Memory B cell (primary cell): ENCODE results near the gene AGPAT3.

Experiments used
- ATAC-seq: fragments of 150-1000 bp; cut with Tn5 transposase; 2 replicates; pipeline ENCODE4 v1.10.0; 2021; ENCODE audit warnings: low read depth, mild to moderate bottlenecking, moderate library complexity
- DNase-seq, 2 donors: peaks; one replicate each; pipeline ENCODE4 v3.0.0; 2022; ENCODE audit warnings: low spot score in 2 of 2
- H3K27ac Mint-ChIP-seq: one replicate; pipeline ENCODE4 v1.8.0; 2022; ENCODE audit warnings: mild to moderate bottlenecking, moderate library complexity, mixed read lengths
- H3K27me3 Mint-ChIP-seq: one replicate; pipeline ENCODE4 v1.8.0; 2022; ENCODE audit warnings: mixed read lengths
- H3K36me3 Mint-ChIP-seq: one replicate; pipeline ENCODE4 v1.8.0; 2022; ENCODE audit warnings: mild to moderate bottlenecking, mixed read lengths
- H3K4me1 Mint-ChIP-seq: one replicate; pipeline ENCODE4 v1.8.0; 2022; ENCODE audit warnings: mixed read lengths
- H3K4me3 Mint-ChIP-seq: one replicate; pipeline ENCODE4 v1.8.0; 2022; ENCODE audit warnings: mild to moderate bottlenecking, moderate library complexity, mixed read lengths
- H3K9me3 Mint-ChIP-seq: one replicate; pipeline ENCODE4 v1.8.0; 2022; ENCODE audit warnings: mixed read lengths

AGPAT3 gene

GRCh38 chr21:43929217-43929971 lies 64.4 kb downstream of the AGPAT3 start:
- Mint-ChIP-seq H3K4me1 (peaks cover 8% of the 10 kb centered on the region), H3K36me3 (peaks cover 5% of the 10 kb centered on the region), H3K27ac (no peak overlapping the region), H3K27me3 (no peaks in the 10 kb centered on the region), H3K9me3 (no peaks in the 10 kb centered on the region), H3K4me3 (no peak overlapping the region)
- ATAC-seq = no peak
- no peak for DNase-seq

GRCh38 chr21:43930074-43930847 lies 65.2 kb downstream of the AGPAT3 start:
- no peak for DNase-seq
- no peak overlapping the region for H3K4me3 Mint-ChIP-seq
- H3K4me1 Mint-ChIP-seq = peaks cover 8% of the 10 kb centered on the region
- ATAC-seq = peak; percentile 53
- peaks cover 5% of the 10 kb centered on the region for H3K36me3 Mint-ChIP-seq
- H3K27me3 Mint-ChIP-seq = no peaks in the 10 kb centered on the region
- H3K27ac Mint-ChIP-seq = no peak overlapping the region
- H3K9me3 Mint-ChIP-seq = no peaks in the 10 kb centered on the region

GRCh38 chr21:43930848-43931375 lies 65.9 kb downstream of the AGPAT3 start:
- Mint-ChIP-seq H3K27me3 (no peaks in the 10 kb centered on the region), H3K4me3 (no peak overlapping the region), H3K27ac (no peak overlapping the region), H3K36me3 (peaks cover 5% of the 10 kb centered on the region), H3K4me1 (peaks cover 8% of the 10 kb centered on the region), H3K9me3 (no peaks in the 10 kb centered on the region)
- DNase-seq (no peak), ATAC-seq (no peak)

GRCh38 chr21:43931489-43931888 lies 66.5 kb downstream of the AGPAT3 start:
- H3K36me3 Mint-ChIP-seq = peaks cover 5% of the 10 kb centered on the region
- no peak for DNase-seq
- H3K4me1 Mint-ChIP-seq = peaks cover 8% of the 10 kb centered on the region
- H3K27ac Mint-ChIP-seq = peak overlapping the region; percentile 25
- ATAC-seq = no peak
- H3K27me3 Mint-ChIP-seq = no peaks in the 10 kb centered on the region
- H3K4me3 Mint-ChIP-seq = no peak overlapping the region
- no peaks in the 10 kb centered on the region for H3K9me3 Mint-ChIP-seq

GRCh38 chr21:43932005-43932404 lies 67.0 kb downstream of the AGPAT3 start:
- ATAC-seq (no peak), DNase-seq (no peak)
- no peak overlapping the region for H3K4me3 Mint-ChIP-seq
- H3K27ac Mint-ChIP-seq = peak overlapping the region; percentile 25
- H3K36me3 Mint-ChIP-seq = peaks cover 4% of the 10 kb centered on the region
- no peaks in the 10 kb centered on the region for H3K9me3 Mint-ChIP-seq
- no peaks in the 10 kb centered on the region for H3K27me3 Mint-ChIP-seq
- H3K4me1 Mint-ChIP-seq = peaks cover 6% of the 10 kb centered on the region

GRCh38 chr21:43933199-43933598 lies 68.2 kb downstream of the AGPAT3 start:
- no peak overlapping the region for H3K27ac Mint-ChIP-seq
- peaks cover 4% of the 10 kb centered on the region for H3K36me3 Mint-ChIP-seq
- no peaks in the 10 kb centered on the region for H3K27me3 Mint-ChIP-seq
- no peak for ATAC-seq
- no peak overlapping the region for H3K4me3 Mint-ChIP-seq
- no peak for DNase-seq
- peaks cover 14% of the 10 kb centered on the region for H3K4me1 Mint-ChIP-seq
- H3K9me3 Mint-ChIP-seq = no peaks in the 10 kb centered on the region

- H3K4me1 Mint-ChIP-seq = peaks cover 17% of the 10 kb centered on the region
- H3K27me3 Mint-ChIP-seq = no peaks in the 10 kb centered on the region
- DNase-seq = no peak
- peaks cover 2% of the 10 kb centered on the region for H3K36me3 Mint-ChIP-seq
- no peak for ATAC-seq
- no peak overlapping the region for H3K4me3 Mint-ChIP-seq
- H3K9me3 Mint-ChIP-seq = no peaks in the 10 kb centered on the region
- H3K27ac Mint-ChIP-seq = no peak overlapping the region
These were observed 68.7 kb downstream of the AGPAT3 start for GRCh38 chr21:43933680-43934079.

GRCh38 chr21:43934116-43934515 lies 69.1 kb downstream of the AGPAT3 start:
- ATAC-seq (no peak), DNase-seq (no peak)
- peaks cover 2% of the 10 kb centered on the region for H3K36me3 Mint-ChIP-seq
- no peaks in the 10 kb centered on the region for H3K27me3 Mint-ChIP-seq
- no peak overlapping the region for H3K4me3 Mint-ChIP-seq
- H3K9me3 Mint-ChIP-seq = no peaks in the 10 kb centered on the region
- H3K4me1 Mint-ChIP-seq = peaks cover 17% of the 10 kb centered on the region
- no peak overlapping the region for H3K27ac Mint-ChIP-seq

- H3K27ac Mint-ChIP-seq = no peak overlapping the region
These were observed 70.0 kb downstream of the AGPAT3 start for GRCh38 chr21:43934716-43935705.

GRCh38 chr21:43935711-43936110 lies 70.7 kb downstream of the AGPAT3 start:
- no peak overlapping the region for H3K27ac Mint-ChIP-seq
- no peaks in the 10 kb centered on the region for H3K27me3 Mint-ChIP-seq
- no peak for DNase-seq
- H3K4me1 Mint-ChIP-seq = peaks cover 16% of the 10 kb centered on the region
- ATAC-seq = no peak
- no peaks in the 10 kb centered on the region for H3K9me3 Mint-ChIP-seq
- H3K36me3 Mint-ChIP-seq = peaks cover 2% of the 10 kb centered on the region
- no peak overlapping the region for H3K4me3 Mint-ChIP-seq

More at GRCh38 chr21:43934716-43935705, 70.0 kb downstream of the AGPAT3 start:
- no peak for ATAC-seq
- peaks cover 2% of the 10 kb centered on the region for H3K36me3 Mint-ChIP-seq
- H3K27me3 Mint-ChIP-seq = no peaks in the 10 kb centered on the region
- H3K4me3 Mint-ChIP-seq = no peak overlapping the region
- peaks cover 16% of the 10 kb centered on the region for H3K4me1 Mint-ChIP-seq
- no peaks in the 10 kb centered on the region for H3K9me3 Mint-ChIP-seq
- DNase-seq = no peak

GRCh38 chr21:43936247-43936967 lies 71.4 kb downstream of the AGPAT3 start:
- Mint-ChIP-seq H3K9me3 (no peaks in the 10 kb centered on the region), H3K27me3 (no peaks in the 10 kb centered on the region), H3K4me3 (no peak overlapping the region), H3K4me1 (peaks cover 16% of the 10 kb centered on the region), H3K27ac (no peak overlapping the region), H3K36me3 (peaks cover 2% of the 10 kb centered on the region)
- ATAC-seq (no peak), DNase-seq (no peak)

GRCh38 chr21:43937051-43937832 lies 72.2 kb downstream of the AGPAT3 start:
- Mint-ChIP-seq H3K4me1 (peaks cover 14% of the 10 kb centered on the region), H3K27me3 (no peaks in the 10 kb centered on the region), H3K9me3 (no peaks in the 10 kb centered on the region), H3K27ac (no peak overlapping the region), H3K36me3 (peaks cover 2% of the 10 kb centered on the region), H3K4me3 (peak overlapping the region; percentile 55)
- DNase-seq = no peak
- no peak for ATAC-seq
